GM06990 (cell line): ENCODE results near the gene DNAJC16.
"Not testable (repeated sequence)": the region's sequence is repeated elsewhere in the genome, so short reads cannot be mapped to it uniquely, and the experiment has no call there.

Experiments
- DNase-seq: peaks from one replicate; pipeline ENCODE4 v3.0.0-alpha.2; 2011; ENCODE audit not compliant: insufficient read length; ENCODE audit errors: extremely low read depth
- H3K27me3 ChIP-seq: replicated peaks from 2 replicates; pipeline ENCODE4 v1.6.0; 2011; ENCODE audit warnings: low read length; ENCODE audit not compliant: control insufficient read depth, insufficient read depth
- H3K36me3 ChIP-seq: 2 replicates; pipeline ENCODE4 v1.5.1; 2011; ENCODE audit warnings: low read length; ENCODE audit not compliant: control insufficient read depth, insufficient read depth
- H3K4me3 ChIP-seq: replicated peaks from 2 replicates; pipeline ENCODE4 v1.5.1; 2011; ENCODE audit warnings: low read depth, mild to moderate bottlenecking, control low read depth, low read length
- CTCF ChIP-seq: IDR thresholded peaks from 2 replicates; pipeline ENCODE4 v1.5.1; 2011; ENCODE audit warnings: low read length, control low read depth, mild to moderate bottlenecking, inconsistent platforms; ENCODE audit not compliant: insufficient read depth, poor library complexity, severe bottlenecking

DNAJC16 gene

GRCh38 chr1:15513192-15513591 is 13.5 kb upstream of the DNAJC16 start:
- no peak overlapping the region for H3K4me3 ChIP-seq
- no peak for DNase-seq
- peaks cover 3% of the 10 kb centered on the region for H3K36me3 ChIP-seq
- no peaks in the 10 kb centered on the region for H3K27me3 ChIP-seq
- TF ChIP-seq CTCF = no peak

GRCh38 chr1:15513919-15514318 is 12.7 kb upstream of the DNAJC16 start:
- no peak overlapping the region for H3K4me3 ChIP-seq
- no peak for DNase-seq
- H3K27me3 ChIP-seq = no peaks in the 10 kb centered on the region
- peaks cover 3% of the 10 kb centered on the region for H3K36me3 ChIP-seq
- TF ChIP-seq CTCF = no peak

- H3K27me3 ChIP-seq, H3K4me3 ChIP-seq, DNase-seq, H3K36me3 ChIP-seq: not testable (repeated sequence)
Observed at GRCh38 chr1:15514557-15514956, 12.1 kb upstream of the DNAJC16 start.

GRCh38 chr1:15515022-15515663 is 11.5 kb upstream of the DNAJC16 start:
- no peaks in the 10 kb centered on the region for H3K27me3 ChIP-seq
- no peak for TF ChIP-seq CTCF
- H3K36me3 ChIP-seq = peaks cover 3% of the 10 kb centered on the region
- DNase-seq = no peak
- H3K4me3 ChIP-seq = no peak overlapping the region

- peaks cover 2% of the 10 kb centered on the region; the same call in 1 of the 2 replicates for H3K36me3 ChIP-seq
- TF ChIP-seq CTCF = no peak
- no peaks in the 10 kb centered on the region for H3K27me3 ChIP-seq
- DNase-seq = no peak
- H3K4me3 ChIP-seq = no peak overlapping the region
Observed at GRCh38 chr1:15519625-15520024, 7.0 kb upstream of the DNAJC16 start.

GRCh38 chr1:15521206-15521906 is 5.3 kb upstream of the DNAJC16 start:
- not testable (repeated sequence) for H3K36me3 ChIP-seq, H3K27me3 ChIP-seq, DNase-seq

More at GRCh38 chr1:15521206-15521906, 5.3 kb upstream of the DNAJC16 start:
- not testable (repeated sequence) for H3K4me3 ChIP-seq
